ENCODE results near the gene ZFP36L1. TPM values are rescaled to one million over a fixed set of nuclear protein-coding genes. Genes with fewer than 3 reads are reported as not detected.

Gene ZFP36L1
- total RNA-seq, 2 experiments from 2014 or later = 254 to 258 TPM

DNA sequence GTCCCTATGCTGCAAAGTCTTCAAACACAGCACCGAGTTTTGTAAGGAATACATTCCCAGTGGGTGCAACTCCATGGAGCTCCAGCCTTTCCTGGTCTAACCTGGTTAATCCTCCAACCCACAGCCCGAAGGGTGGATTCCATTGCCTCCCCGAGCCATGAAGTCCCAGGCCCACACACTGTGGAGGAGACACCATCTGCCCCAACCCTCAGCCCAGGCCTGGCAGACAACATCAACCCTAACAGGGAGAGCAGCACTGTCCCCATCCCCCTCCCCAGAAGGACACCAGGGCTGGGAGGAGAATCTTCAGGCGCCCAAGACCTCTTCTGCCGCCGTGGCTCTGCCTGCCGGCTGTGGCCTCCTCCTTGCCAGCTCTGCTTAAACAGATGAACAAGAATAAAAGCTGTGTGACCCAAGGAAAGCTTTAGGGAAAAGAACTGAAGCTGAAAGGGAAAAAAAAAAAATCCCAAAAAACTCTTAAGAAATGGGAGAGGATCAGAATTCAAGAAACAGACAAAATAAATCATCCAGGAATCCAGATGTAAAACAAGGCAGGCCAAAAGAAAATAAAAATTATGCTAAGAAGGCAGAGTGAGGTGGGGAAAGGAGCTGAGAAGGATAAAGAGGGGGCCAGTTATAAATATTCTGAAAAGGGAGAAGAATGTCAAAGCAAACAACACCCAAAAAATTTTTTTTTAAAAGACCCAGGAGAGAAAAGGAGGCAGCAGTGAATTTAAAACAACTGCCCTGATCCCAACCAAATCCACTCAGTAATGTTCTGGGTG, 16.0 kb upstream of the ZFP36L1 start:
- CTCF ChIA-PET = interaction anchor here (0.7 kb wide), 1 partner anchor 562 kb away, joined by 4 read pairs; no protein-coding TSS in a partner anchor
- Histone ChIP-seq H3K4me1 (ENCODE audit: insufficient read depth, low read length) (peaks cover 44% of the 10 kb centered on the region), H3K4me3 (ENCODE audit: low read length) (no peak overlapping the region), H3K36me3 (ENCODE audit: insufficient read depth, low read length) (no peaks in the 10 kb centered on the region), H3K27ac (ENCODE audit: low read depth in 1 of 2, low read length in 2 of 2) (no peak overlapping the region), H3K9me3 (ENCODE audit: control insufficient read depth in 1 of 2, insufficient read depth in 1 of 2, low read length in 2 of 2) (no peaks in the 10 kb centered on the region), H3K27me3 (ENCODE audit: control insufficient read depth in 1 of 2, insufficient read depth in 2 of 2, low read length in 2 of 2) (no peaks in the 10 kb centered on the region)
- Mint-ChIP-seq H3K27me3 (no peaks in the 10 kb centered on the region), H3K4me3 (no peak overlapping the region), H3K4me1 (ENCODE audit: low read depth) (peaks cover 63% of the 10 kb centered on the region), H3K36me3 (ENCODE audit: low read depth) (no peaks in the 10 kb centered on the region), H3K9me3 (no peaks in the 10 kb centered on the region), H3K27ac (peak overlapping the region; percentile 42)
- DNase-seq (no peak), ATAC-seq (ENCODE audit: poor library complexity) (no peak)
- POLR2A ChIA-PET = interaction anchor here (1.2 to 17.9 kb wide), 4 partner anchors 12 to 301 kb away, joined by 4 to 816 read pairs (median 195); partner anchors contain the start of gene ZFP36L1
- intact Hi-C loops (cut with DNase I, micrococcal nuclease) = no loop called here
- TF ChIP-seq, protein P1, sequence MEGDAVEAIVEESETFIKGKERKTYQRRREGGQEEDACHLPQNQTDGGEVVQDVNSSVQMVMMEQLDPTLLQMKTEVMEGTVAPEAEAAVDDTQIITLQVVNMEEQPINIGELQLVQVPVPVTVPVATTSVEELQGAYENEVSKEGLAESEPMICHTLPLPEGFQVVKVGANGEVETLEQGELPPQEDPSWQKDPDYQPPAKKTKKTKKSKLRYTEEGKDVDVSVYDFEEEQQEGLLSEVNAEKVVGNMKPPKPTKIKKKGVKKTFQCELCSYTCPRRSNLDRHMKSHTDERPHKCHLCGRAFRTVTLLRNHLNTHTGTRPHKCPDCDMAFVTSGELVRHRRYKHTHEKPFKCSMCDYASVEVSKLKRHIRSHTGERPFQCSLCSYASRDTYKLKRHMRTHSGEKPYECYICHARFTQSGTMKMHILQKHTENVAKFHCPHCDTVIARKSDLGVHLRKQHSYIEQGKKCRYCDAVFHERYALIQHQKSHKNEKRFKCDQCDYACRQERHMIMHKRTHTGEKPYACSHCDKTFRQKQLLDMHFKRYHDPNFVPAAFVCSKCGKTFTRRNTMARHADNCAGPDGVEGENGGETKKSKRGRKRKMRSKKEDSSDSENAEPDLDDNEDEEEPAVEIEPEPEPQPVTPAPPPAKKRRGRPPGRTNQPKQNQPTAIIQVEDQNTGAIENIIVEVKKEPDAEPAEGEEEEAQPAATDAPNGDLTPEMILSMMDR (IDR thresholded peaks at IDR 0.05) = no peak

DNA sequence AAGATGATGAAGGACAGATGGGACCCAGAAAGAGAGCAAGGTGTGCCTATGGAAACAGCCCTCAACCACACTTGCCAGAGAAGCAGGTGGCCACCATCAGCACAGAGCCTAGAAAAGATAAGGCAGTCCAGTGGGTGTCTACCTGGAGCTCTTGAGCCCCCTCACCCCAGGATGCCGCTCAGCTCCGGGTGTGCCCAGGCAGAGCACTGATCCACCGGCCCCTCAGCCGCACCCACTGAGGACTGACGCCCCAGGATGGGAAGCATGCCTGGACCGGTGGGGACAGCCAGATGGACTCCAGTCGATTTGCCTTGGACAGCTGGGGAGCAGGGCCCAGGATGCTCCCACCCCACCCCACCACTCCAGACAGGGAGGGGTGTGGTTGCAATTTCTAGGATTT, 15.1 kb upstream of the ZFP36L1 start:
- TF ChIP-seq, protein P1 (IDR thresholded peaks at IDR 0.05) = no peak
- intact Hi-C loops (cut with DNase I, micrococcal nuclease) = no loop called here
- Histone ChIP-seq H3K27me3 (ENCODE audit: control insufficient read depth in 1 of 2, insufficient read depth in 2 of 2, low read length in 2 of 2) (no peaks in the 10 kb centered on the region), H3K27ac (ENCODE audit: low read depth in 1 of 2, low read length in 2 of 2) (no peak overlapping the region), H3K9me3 (ENCODE audit: control insufficient read depth in 1 of 2, insufficient read depth in 1 of 2, low read length in 2 of 2) (no peaks in the 10 kb centered on the region), H3K36me3 (ENCODE audit: insufficient read depth, low read length) (no peaks in the 10 kb centered on the region), H3K4me3 (ENCODE audit: low read length) (no peak overlapping the region), H3K4me1 (ENCODE audit: insufficient read depth, low read length) (peaks cover 35% of the 10 kb centered on the region)
- Mint-ChIP-seq H3K9me3 (peaks cover 2% of the 10 kb centered on the region), H3K36me3 (ENCODE audit: low read depth) (no peaks in the 10 kb centered on the region), H3K27ac (peak overlapping the region; percentile 42), H3K4me1 (ENCODE audit: low read depth) (peaks cover 58% of the 10 kb centered on the region), H3K4me3 (no peak overlapping the region), H3K27me3 (no peaks in the 10 kb centered on the region)
- POLR2A ChIA-PET = interaction anchor here (3.9 to 17.9 kb wide), 2 partner anchors 12 to 22 kb away, joined by 25 to 816 read pairs; partner anchors contain the start of gene ZFP36L1
- CTCF ChIA-PET = no interaction called here
- DNase-seq (no peak), ATAC-seq (ENCODE audit: poor library complexity) (no peak)

DNA sequence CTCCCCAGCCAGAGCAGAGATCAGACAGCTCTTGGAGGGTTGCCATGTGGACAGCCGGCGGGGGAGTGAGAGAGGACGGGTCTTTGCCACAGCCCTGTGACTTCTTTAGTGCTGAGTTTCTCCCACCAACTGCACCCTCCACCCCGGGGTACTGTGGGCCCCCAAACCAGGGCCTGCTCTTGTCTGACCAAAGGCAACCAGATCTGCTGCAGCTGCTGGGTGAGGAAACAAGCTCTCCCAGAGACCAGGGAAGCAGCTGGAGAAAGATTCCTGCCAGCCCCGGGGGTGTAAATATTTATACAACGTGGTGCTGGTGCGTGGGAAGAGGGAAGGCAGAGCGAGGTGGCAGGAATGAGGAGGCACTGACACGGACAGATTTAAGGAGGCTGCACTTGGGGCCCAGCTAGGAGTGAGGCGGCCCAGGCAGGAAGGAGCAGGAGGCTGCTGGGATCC, 14.3 kb upstream of the ZFP36L1 start:
- H3K27ac Mint-ChIP-seq = peak overlapping the region; percentile 42
- H3K27me3 Mint-ChIP-seq = no peaks in the 10 kb centered on the region
- peaks cover 49% of the 10 kb centered on the region for H3K4me1 Mint-ChIP-seq (ENCODE audit: low read depth)
- Histone ChIP-seq H3K27ac (ENCODE audit: low read depth in 1 of 2, low read length in 2 of 2) (peak overlapping the region in 1 of 2 donors; percentile 37), H3K4me3 (ENCODE audit: low read length) (no peak overlapping the region), H3K9me3 (ENCODE audit: control insufficient read depth in 1 of 2, insufficient read depth in 1 of 2, low read length in 2 of 2) (peaks cover 0 to 5% of the 10 kb centered on the region in 2 experiments), H3K27me3 (ENCODE audit: control insufficient read depth in 1 of 2, insufficient read depth in 2 of 2, low read length in 2 of 2) (no peaks in the 10 kb centered on the region), H3K36me3 (ENCODE audit: insufficient read depth, low read length) (no peaks in the 10 kb centered on the region), H3K4me1 (ENCODE audit: insufficient read depth, low read length) (peaks cover 27% of the 10 kb centered on the region)
- TF ChIP-seq, protein P1 (IDR thresholded peaks at IDR 0.05) = no peak
- DNase-seq = peak in 4 of 14 experiments; percentile 16 to 57 (median 38)
- no peak overlapping the region for H3K4me3 Mint-ChIP-seq
- peak; percentile 49 for ATAC-seq (ENCODE audit: poor library complexity)
- intact Hi-C loops (cut with DNase I, micrococcal nuclease) = no loop called here
- H3K9me3 Mint-ChIP-seq = peaks cover 2% of the 10 kb centered on the region
- no peaks in the 10 kb centered on the region for H3K36me3 Mint-ChIP-seq (ENCODE audit: low read depth)
- CTCF ChIA-PET = no interaction called here
- POLR2A ChIA-PET = interaction anchor here (0.7 to 17.9 kb wide), 4 partner anchors 8 to 300 kb away, joined by 3 to 816 read pairs (median 15); partner anchors contain the start of gene ZFP36L1
